HG03196 (cell line): Measurements from ENCODE around the gene FXYD6.
"Not testable (repeated sequence)": the region's sequence is repeated elsewhere in the genome, so short reads cannot be mapped to it uniquely, and the experiment has no call there.

ENCODE experiments used
- ATAC-seq: cut with Tn5 transposase; IDR thresholded peaks from one replicate; pipeline ENCODE4 v1.9.1; 2021; ENCODE audit not compliant: unreplicated experiment

Gene FXYD6

DNA sequence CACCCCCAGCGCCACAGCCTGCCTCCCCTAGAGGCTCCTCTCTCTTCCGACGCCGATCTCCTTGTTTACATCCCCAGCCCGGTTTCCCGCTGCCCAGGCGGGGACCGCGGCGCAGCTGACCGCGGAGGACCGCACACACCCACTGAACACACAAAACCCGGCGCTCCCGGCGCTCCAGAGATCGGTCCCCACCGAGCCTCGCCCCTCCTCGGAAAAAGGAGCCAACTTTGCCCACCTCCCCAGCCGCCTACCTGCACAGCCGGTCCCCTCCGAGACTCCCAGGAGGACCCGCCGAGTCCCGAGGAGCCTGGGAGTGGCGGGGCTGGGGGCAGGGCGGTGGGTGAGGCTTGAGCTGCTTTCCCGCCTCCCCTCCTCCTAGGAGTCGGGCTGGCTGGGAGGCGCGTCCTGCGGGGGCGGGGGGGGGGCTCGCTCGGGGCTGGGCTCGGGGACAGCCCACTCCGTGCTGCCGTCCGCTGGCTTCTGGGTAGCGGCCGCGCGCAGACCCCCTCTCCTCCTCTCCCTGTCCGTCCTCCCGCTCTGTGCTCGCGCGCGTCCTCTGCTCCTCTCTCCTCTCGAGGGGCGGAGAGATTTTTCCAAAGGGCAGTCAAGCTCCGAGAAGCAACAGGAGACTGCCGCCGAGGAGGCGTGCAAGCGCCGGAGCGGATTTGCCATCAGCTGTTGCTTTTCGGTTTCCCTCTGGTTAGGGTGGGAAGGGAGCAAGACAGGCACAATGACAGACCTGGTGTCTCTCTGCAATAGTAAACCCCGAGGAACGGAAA lies at the start of gene FXYD6:
TSS of gene FXYD6 (minus strand) at position 318 of the 779 bp plus-strand sequence. CDS start 33,882 bp downstream, outside the sequence.
- no peak for ATAC-seq

- ATAC-seq = not testable (repeated sequence)
These were observed 49.7 kb upstream of the FXYD6 start for GRCh38 chr11:117926166-117926565.

DNA sequence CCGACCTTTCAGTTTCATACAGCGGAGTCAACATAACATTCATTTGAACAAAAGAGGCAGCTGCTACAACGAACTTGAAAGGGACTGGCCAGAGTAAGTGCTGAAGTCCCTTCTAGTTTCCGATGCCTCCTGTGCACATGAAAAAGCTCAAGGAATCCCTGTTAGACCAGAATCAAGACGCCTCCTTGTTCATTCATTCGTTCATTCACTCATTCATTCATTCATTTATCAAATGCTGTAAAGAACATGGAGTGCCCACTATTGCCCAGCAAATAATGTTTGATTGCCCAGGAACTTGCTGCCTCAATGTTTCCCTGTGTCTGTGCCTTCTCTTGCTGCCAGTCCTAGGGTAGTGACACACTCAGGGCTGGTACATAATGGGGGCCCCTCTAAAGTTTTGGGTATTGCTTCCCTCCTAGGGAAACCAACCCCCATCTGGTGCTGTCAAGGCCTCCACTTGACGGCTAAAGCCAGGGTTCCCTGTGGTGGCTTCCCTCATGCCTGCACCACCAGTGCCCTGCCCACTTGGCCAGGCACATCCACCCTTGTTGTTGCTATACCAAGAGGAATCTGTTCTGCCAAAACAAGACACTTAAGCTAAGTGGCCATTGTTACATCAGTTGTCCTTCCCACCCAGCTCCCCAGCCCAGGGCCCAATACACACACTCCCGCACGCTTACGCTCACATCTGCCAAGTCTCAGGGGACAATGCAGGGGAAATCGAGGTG lies 48.9 kb upstream of the FXYD6 start:
- no peak for ATAC-seq

GRCh38 chr11:117924631-117925170 lies 48.2 kb upstream of the FXYD6 start:
- no peak for ATAC-seq

GRCh38 chr11:117923773-117924172 lies 47.3 kb upstream of the FXYD6 start:
- no peak for ATAC-seq

DNA sequence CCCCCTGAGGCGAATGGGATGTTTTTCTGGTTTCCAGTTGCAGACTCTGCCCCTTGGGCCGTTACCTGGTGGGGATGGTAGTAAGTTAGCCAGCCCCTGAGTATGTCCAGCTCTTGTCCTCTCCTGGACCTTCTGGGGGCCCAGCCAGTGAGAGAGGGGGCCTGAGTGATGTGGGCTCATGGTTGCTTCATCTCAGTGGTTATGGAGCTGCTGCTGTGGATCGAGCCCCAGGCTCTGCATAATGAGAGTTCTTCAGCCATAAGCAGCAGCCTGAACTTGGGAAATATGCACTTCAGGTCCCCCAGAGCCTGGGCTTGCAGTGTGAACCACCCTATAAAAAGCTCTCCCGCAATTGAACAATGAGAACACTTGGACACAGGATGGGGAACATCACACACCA lies 46.8 kb upstream of the FXYD6 start:
- no peak for ATAC-seq

GRCh38 chr11:117921893-117922292 lies 45.4 kb upstream of the FXYD6 start:
- ATAC-seq = no peak

DNA sequence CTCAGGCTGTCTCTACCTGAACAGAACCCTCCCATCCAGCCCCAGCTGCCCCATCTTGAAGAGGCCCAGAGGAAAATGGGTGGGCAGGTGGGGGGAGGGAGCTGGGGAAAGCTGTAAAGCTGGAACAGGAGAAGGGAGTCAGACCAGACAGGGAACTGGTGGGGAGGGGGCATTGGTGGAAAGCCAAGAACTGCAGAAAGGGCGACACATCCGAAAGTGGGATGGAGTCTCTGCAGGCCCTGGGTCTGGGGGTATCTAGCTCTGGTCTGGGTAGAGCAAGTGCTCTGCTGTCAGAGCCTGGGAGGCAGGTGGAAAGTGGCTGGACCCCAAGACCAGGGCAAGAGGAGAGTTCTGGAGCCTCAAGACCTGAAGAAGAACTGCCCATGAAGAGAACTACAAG lies 45.0 kb upstream of the FXYD6 start:
- no peak for ATAC-seq

- no peak for ATAC-seq
These were observed 43.3 kb upstream of the FXYD6 start for GRCh38 chr11:117919781-117920221.

DNA sequence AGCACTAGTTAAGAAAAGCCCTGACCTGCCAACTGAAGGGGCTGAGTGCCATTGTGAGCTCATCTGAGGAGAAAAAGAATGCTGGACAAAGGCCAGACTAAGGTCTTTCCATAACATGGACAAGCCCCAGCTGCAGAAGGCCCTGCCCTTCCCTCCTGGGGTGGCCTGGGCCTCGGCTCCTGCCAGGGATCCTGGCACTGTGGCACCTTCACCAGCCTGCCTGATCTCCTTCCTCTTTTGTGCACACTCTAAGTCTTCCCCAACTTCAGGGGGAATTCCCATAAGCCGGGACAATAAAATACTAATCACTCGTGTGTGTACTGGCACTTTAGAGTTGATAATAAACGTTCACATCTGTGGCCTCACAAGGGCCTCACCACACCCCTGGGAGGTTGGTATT lies 42.9 kb upstream of the FXYD6 start:
- ATAC-seq = no peak

- ATAC-seq = no peak
These were observed 42.2 kb upstream of the FXYD6 start for GRCh38 chr11:117918366-117919255.

DNA sequence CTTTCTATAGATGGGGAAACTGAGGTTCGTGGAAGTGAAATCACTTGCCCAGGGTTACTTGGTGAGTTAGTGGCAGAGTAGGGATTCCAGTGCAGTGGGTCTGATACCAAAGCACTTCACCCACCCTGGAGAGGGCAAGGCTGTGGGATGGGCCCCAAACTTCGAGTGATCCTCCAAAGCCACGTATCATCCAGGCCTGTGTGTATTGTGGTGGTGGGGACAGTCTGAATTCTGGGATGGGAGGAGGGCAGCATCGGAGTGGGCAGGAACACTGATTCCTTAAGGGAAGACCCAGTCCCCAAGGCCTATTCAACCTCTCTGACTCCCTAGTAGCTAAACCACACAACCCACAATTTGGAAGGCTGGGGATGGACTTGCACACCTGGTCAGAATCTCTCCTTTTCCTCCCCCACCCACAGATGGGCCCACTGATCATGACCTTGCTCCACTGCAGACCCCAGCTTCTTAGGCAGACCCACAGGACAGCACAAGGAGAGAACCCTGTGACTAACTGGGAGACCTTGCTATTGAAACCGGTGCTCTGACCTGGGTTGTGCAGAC lies 41.2 kb upstream of the FXYD6 start:
- no peak for ATAC-seq

DNA sequence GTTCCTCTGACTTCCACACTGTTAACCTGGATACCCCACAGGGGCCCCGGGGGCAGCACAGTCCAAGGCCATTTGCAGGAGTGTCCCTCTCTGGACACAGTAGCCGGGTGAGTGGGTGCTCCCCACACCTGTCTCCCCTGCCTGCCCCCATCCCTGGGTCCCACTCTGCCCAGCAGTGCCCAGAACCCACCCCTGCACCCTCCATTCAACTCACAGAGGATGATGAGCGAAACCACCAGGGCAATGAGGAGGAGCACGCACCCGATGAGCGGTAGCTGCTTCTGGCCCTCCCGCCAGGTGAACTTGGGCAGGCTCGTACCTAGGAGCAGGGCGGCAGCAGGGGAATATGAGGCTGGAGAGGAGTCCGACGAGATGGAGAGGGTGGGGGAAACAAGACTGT lies 40.5 kb upstream of the FXYD6 start:
- no peak for ATAC-seq

- ATAC-seq = no peak
These were observed 39.3 kb upstream of the FXYD6 start for GRCh38 chr11:117915672-117916235.

GRCh38 chr11:117914991-117915618 lies 38.6 kb upstream of the FXYD6 start:
- ATAC-seq = no peak

DNA sequence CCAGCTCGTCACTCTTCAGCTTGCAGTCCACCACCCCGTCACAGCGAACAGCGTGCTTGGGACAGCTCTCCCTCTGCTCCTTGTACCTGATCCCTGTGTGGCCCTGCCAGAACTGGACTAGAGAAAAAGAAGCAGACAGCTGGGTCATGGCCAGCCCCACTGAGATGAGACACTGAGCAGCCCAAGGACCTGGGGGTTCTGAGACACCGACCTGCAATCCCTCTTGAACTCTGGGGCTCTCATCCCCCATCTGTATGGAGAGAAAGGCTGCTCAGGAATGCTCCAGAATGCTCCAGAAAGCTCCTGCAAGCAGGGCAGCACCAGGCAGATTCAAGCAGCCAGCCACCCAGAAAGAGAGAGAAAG lies 37.9 kb upstream of the FXYD6 start:
- ATAC-seq = no peak

GRCh38 chr11:117913736-117914397 lies 37.4 kb upstream of the FXYD6 start:
- no peak for ATAC-seq

DNA sequence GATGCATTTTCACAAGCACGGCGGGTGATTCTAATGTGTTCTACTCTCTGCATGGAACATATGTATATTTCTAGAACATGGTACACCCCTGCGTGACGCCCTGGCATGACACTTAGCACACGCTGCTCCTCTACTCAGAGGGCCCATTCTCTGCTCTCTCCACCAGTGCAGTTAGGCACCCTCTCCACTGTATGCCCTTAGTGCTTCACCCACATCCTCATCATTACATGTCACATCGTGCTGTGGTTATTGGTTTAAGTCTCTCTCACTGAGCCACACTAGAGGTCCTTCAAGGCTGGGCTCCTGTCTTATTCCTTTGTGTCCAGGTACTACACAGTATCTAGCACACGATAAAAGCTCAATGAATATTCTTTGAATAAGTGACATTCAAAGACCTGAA lies 36.0 kb upstream of the FXYD6 start:
- no peak for ATAC-seq

GRCh38 chr11:117911694-117912093 lies 35.2 kb upstream of the FXYD6 start:
- ATAC-seq = no peak
